ENCODE data around the gene EFCAB7.

EFCAB7 gene

GRCh38 chr1:63497577-63497976, 25.7 kb upstream of the EFCAB7 start:
- Histone ChIP-seq H3K4me1 (no peaks in the 10 kb centered on the region), H3K36me3 (no peaks in the 10 kb centered on the region), H3K9me3 (no peaks in the 10 kb centered on the region), H3K27me3 (no peaks in the 10 kb centered on the region), H3K4me3 (ENCODE audit: low read depth, low read length) (no peak overlapping the region)
- TF ChIP-seq, protein P1, sequence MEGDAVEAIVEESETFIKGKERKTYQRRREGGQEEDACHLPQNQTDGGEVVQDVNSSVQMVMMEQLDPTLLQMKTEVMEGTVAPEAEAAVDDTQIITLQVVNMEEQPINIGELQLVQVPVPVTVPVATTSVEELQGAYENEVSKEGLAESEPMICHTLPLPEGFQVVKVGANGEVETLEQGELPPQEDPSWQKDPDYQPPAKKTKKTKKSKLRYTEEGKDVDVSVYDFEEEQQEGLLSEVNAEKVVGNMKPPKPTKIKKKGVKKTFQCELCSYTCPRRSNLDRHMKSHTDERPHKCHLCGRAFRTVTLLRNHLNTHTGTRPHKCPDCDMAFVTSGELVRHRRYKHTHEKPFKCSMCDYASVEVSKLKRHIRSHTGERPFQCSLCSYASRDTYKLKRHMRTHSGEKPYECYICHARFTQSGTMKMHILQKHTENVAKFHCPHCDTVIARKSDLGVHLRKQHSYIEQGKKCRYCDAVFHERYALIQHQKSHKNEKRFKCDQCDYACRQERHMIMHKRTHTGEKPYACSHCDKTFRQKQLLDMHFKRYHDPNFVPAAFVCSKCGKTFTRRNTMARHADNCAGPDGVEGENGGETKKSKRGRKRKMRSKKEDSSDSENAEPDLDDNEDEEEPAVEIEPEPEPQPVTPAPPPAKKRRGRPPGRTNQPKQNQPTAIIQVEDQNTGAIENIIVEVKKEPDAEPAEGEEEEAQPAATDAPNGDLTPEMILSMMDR (IDR thresholded peaks at IDR 0.05; ENCODE audit: low read depth, low read length), result no peak
- DNase-seq, result no peak

DNA sequence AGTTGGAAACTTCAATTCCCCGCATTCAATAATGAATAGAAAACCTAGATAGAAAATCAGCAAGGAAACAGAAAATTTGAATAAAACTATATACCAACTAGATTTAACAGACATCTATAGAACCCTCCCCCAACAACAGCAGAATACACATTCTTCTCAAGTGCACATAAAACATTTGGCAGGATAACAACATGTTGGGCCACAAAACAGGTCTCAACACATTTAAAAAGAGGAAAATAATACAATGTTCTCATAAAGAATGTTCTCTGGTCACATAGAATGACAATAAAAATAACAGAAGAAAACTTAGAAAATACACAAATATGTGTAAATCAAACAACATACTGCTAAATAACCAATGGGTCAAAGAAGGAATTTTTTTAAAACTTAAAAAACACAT, 25.2 kb upstream of the EFCAB7 start:
- Histone ChIP-seq H3K27me3 (no peaks in the 10 kb centered on the region), H3K4me1 (no peaks in the 10 kb centered on the region), H3K9me3 (no peaks in the 10 kb centered on the region), H3K36me3 (no peaks in the 10 kb centered on the region), H3K4me3 (ENCODE audit: low read depth, low read length) (no peak overlapping the region)
- DNase-seq, result no peak
- TF ChIP-seq, protein P1 (IDR thresholded peaks at IDR 0.05; ENCODE audit: low read depth, low read length), result no peak

DNA sequence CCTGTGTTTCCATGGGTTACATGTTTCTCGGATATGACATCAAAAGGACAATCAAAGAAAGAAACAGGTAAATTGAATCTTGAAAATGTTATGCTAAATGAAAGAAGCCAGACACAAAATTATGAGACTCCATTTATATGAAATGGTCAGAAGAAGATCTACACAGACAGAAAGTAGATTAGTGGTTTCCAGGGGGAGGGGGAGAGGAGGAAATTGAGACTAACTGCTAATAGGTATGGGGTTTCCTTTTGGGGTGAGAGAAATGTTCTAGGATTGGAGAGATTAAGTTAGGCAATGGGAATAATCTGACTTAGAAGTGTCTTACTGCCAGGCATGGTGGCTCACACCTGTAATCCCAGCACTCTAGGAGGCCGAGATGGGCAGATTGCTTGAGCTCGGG, 22.1 kb upstream of the EFCAB7 start:
- H3K4me3 ChIP-seq (ENCODE audit: low read depth, low read length), result no peak overlapping the region
- H3K36me3 ChIP-seq, result no peaks in the 10 kb centered on the region
- TF ChIP-seq, protein P1 (IDR thresholded peaks at IDR 0.05; ENCODE audit: low read depth, low read length), result no peak
- no peaks in the 10 kb centered on the region for H3K27me3 ChIP-seq
- no peak for DNase-seq
- H3K4me1 ChIP-seq, result no peaks in the 10 kb centered on the region
- no peaks in the 10 kb centered on the region for H3K9me3 ChIP-seq

DNA sequence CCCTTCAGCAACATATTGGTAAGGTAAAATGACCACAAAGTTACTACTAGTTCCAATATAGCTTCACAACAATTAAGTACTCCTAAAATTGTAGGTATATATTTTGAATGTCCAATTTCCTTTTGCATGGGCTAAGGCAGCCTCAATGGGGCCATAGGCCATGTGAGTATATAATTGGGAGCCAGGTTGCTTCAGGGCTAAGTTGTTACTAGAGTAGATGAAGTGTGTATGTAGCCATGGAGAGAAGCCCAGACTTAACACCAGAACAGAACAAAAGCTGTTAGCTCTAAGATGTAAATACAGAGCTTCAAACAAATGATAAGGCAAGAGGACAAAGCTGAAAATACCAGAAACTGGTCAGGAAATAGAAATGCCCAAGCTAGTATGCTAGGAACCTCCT, 16.5 kb upstream of the EFCAB7 start:
- Histone ChIP-seq H3K9me3 (no peaks in the 10 kb centered on the region), H3K4me1 (no peaks in the 10 kb centered on the region), H3K27me3 (no peaks in the 10 kb centered on the region), H3K4me3 (ENCODE audit: low read depth, low read length) (no peak overlapping the region), H3K36me3 (peaks cover 7% of the 10 kb centered on the region; the same call in 1 of the 2 replicates)
- no peak for DNase-seq
- TF ChIP-seq, protein P1 (IDR thresholded peaks at IDR 0.05; ENCODE audit: low read depth, low read length), result no peak

DNA sequence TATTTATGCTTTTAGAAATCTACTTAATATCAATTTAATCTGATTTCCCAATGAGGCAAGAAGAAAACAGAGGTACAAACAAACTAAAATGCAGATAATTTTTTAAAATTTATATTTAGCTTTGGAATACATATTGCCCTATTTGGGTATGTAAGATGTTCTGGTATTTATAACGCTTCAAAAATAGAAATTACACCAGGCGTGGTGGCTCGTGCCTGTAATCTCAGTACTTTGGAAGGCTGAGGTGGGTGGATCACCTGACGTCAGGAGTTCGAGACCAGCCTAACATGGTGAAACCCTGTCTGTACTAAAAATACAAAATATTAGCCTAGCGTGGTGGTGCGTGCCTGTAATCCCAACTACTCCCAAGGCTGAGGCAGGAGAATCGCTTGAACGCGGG, 13.6 kb upstream of the EFCAB7 start:
- TF ChIP-seq, protein P1 (IDR thresholded peaks at IDR 0.05; ENCODE audit: low read depth, low read length), result no peak
- peaks cover 7% of the 10 kb centered on the region; the same call in 1 of the 2 replicates for H3K36me3 ChIP-seq
- no peak overlapping the region for H3K4me3 ChIP-seq (ENCODE audit: low read depth, low read length)
- H3K9me3 ChIP-seq, result no peaks in the 10 kb centered on the region
- H3K4me1 ChIP-seq, result no peaks in the 10 kb centered on the region
- no peaks in the 10 kb centered on the region for H3K27me3 ChIP-seq
- DNase-seq, result no peak

- Histone ChIP-seq H3K4me3 (ENCODE audit: low read depth, low read length) (no peak overlapping the region), H3K4me1 (no peaks in the 10 kb centered on the region), H3K27me3 (no peaks in the 10 kb centered on the region), H3K36me3 (no peaks in the 10 kb centered on the region), H3K9me3 (no peaks in the 10 kb centered on the region)
- TF ChIP-seq, protein P1 (IDR thresholded peaks at IDR 0.05; ENCODE audit: low read depth, low read length), result no peak
- no peak for DNase-seq
Measured at GRCh38 chr1:63512584-63512983, 10.7 kb upstream of the EFCAB7 start.

Data from BE2C (cell line).